Endothelial cell of umbilical vein (primary cell): Measurements from ENCODE around the gene PROCA1.

Experiments used
- EZH2 ChIP-seq: IDR thresholded peaks from 2 replicates; pipeline ENCODE4 v1.6.1; 2012; ENCODE audit warnings: borderline replicate concordance, low read depth, mild to moderate bottlenecking, moderate library complexity, low read length, inconsistent platforms; ENCODE audit not compliant: severe bottlenecking
- FOS ChIP-seq: IDR thresholded peaks from 2 replicates; pipeline ENCODE4 v1.6.1; 2011; ENCODE audit warnings: mild to moderate bottlenecking, low read length, moderate library complexity, borderline replicate concordance; ENCODE audit not compliant: insufficient read depth
- GATA2 ChIP-seq: IDR thresholded peaks from 2 replicates; pipeline ENCODE4 v1.7.0; 2011; ENCODE audit warnings: low read depth, mild to moderate bottlenecking, moderate library complexity, mixed read lengths, low read length; ENCODE audit not compliant: insufficient read length, insufficient read depth
- JUN ChIP-seq: IDR thresholded peaks from 2 replicates; pipeline ENCODE4 v1.6.1; 2011; ENCODE audit warnings: borderline replicate concordance, low read depth; ENCODE audit not compliant: insufficient read length, insufficient read depth
- MYC ChIP-seq: IDR thresholded peaks from one replicate; pipeline ENCODE4 v1.6.1; 2011; ENCODE audit warnings: mild to moderate bottlenecking, low read depth, low read length
- POLR2A ChIP-seq: IDR thresholded peaks from 2 replicates; pipeline ENCODE4 v1.6.1; 2012; ENCODE audit warnings: low read depth, mild to moderate bottlenecking, control low read depth, low read length
- POLR2AphosphoS5 ChIP-seq: IDR thresholded peaks from 2 replicates; pipeline ENCODE4 v1.6.1; 2012; ENCODE audit warnings: low read depth, mild to moderate bottlenecking, control low read depth, low read length, moderate library complexity; ENCODE audit not compliant: insufficient read depth
- TF ChIP-seq, protein P1 (sequence below), 2 donors: IDR thresholded peaks; 1 replicate in 1 of 2; 2 replicates in 1 of 2; pipeline ENCODE4 v1.5.1; 2011; ENCODE audit warnings: low read length in 2 of 2, mild to moderate bottlenecking in 2 of 2, moderate library complexity in 2 of 2, control low read depth in 1 of 2, inconsistent platforms in 1 of 2, low read depth in 1 of 2; ENCODE audit not compliant: insufficient read depth in 1 of 2; ENCODE audit errors: extremely low read depth in 1 of 2
- TF ChIP-seq, protein P2 (sequence below): IDR thresholded peaks from 2 replicates; pipeline ENCODE4 v1.6.1; 2011; ENCODE audit not compliant: insufficient read depth, insufficient read length

DNA sequence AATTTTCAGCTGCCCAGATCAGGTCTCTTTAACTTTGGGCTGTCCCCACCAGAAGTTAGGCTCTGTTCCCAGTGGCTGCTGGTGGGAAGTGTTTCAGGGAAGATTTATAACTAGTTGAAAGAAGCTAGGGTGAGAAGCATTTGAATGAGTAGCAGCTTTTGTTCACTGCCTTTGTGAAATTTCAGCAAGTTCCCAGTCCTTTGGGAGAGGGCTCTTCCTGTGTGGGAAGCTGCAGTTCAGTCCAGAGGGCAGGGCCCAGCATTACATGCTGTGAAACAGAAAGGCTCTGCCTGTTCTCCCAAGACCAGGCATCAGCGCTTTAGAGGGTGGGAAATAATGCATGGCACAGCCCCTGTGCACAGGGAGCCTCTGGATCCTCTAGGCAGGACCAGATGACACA, 17.8 kb downstream of the PROCA1 start:
- TF ChIP-seq, protein P1, sequence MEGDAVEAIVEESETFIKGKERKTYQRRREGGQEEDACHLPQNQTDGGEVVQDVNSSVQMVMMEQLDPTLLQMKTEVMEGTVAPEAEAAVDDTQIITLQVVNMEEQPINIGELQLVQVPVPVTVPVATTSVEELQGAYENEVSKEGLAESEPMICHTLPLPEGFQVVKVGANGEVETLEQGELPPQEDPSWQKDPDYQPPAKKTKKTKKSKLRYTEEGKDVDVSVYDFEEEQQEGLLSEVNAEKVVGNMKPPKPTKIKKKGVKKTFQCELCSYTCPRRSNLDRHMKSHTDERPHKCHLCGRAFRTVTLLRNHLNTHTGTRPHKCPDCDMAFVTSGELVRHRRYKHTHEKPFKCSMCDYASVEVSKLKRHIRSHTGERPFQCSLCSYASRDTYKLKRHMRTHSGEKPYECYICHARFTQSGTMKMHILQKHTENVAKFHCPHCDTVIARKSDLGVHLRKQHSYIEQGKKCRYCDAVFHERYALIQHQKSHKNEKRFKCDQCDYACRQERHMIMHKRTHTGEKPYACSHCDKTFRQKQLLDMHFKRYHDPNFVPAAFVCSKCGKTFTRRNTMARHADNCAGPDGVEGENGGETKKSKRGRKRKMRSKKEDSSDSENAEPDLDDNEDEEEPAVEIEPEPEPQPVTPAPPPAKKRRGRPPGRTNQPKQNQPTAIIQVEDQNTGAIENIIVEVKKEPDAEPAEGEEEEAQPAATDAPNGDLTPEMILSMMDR (IDR thresholded peaks at IDR 0.05; ENCODE audit: extremely low read depth in 1 of 2, insufficient read depth in 1 of 2, low read depth in 1 of 2, low read length in 2 of 2), result no peak
- no peak for TF ChIP-seq POLR2AphosphoS5
- no peak for TF ChIP-seq MYC
- no peak for TF ChIP-seq EZH2
- no peak for TF ChIP-seq POLR2A
- TF ChIP-seq, protein P2, sequence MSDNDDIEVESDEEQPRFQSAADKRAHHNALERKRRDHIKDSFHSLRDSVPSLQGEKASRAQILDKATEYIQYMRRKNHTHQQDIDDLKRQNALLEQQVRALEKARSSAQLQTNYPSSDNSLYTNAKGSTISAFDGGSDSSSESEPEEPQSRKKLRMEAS, result no peak
- TF ChIP-seq JUN, result no peak
- no peak for TF ChIP-seq GATA2
- no peak for TF ChIP-seq FOS
